NCI-H510A (cell line): ENCODE results near the gene MUC22.
"Not testable (repeated sequence)": the region's sequence is repeated elsewhere in the genome, so short reads cannot be mapped to it uniquely, and the experiment has no call there.

Experiments used
- DNase-seq: peaks from one replicate; lab custom pipeline; 2025; lab: John Stamatoyannopoulos, UW

MUC22 gene

GRCh38 chr6:31010393-31011060, at the start of gene MUC22:
TSS of gene MUC22 (plus strand) at chr6:31010474. CDS start at chr6:31010707, 233 bp downstream.
- DNase-seq: no peak

GRCh38 chr6:30960907-30961673, 49.2 kb upstream of the MUC22 start:
- DNase-seq: no peak

- DNase-seq: no peak
Measured at GRCh38 chr6:30962716-30963115, 47.6 kb upstream of the MUC22 start.

- no peak for DNase-seq
Measured at GRCh38 chr6:30963641-30964040, 46.6 kb upstream of the MUC22 start.

GRCh38 chr6:30964075-30964474, 46.2 kb upstream of the MUC22 start:
- no peak for DNase-seq

GRCh38 chr6:30965140-30965601, 45.1 kb upstream of the MUC22 start:
- no peak for DNase-seq

GRCh38 chr6:30966154-30966553, 44.1 kb upstream of the MUC22 start:
- DNase-seq: no peak

- not testable (repeated sequence) for DNase-seq
Measured at GRCh38 chr6:30969171-30969570, 41.1 kb upstream of the MUC22 start.

- DNase-seq: no peak
Measured at GRCh38 chr6:30970946-30971345, 39.3 kb upstream of the MUC22 start.

GRCh38 chr6:30972816-30973215, 37.5 kb upstream of the MUC22 start:
- DNase-seq: no peak

GRCh38 chr6:30974490-30975252, 35.6 kb upstream of the MUC22 start:
- DNase-seq: no peak

- no peak for DNase-seq
Measured at GRCh38 chr6:30979141-30979540, 31.1 kb upstream of the MUC22 start.

GRCh38 chr6:30979690-30980089, 30.6 kb upstream of the MUC22 start:
- DNase-seq: no peak

- DNase-seq: no peak
Measured at GRCh38 chr6:30981942-30982772, 28.1 kb upstream of the MUC22 start.

- DNase-seq: no peak
Measured at GRCh38 chr6:30983439-30983838, 26.8 kb upstream of the MUC22 start, which contains the start of gene MUC21. TSS of gene MUC21 (plus strand) at chr6:30983718. CDS start at chr6:30983959, 241 bp downstream.

- DNase-seq: no peak
Measured at GRCh38 chr6:30985490-30985889, 24.8 kb upstream of the MUC22 start.

- DNase-seq: no peak
Measured at GRCh38 chr6:30987304-30987703, 23.0 kb upstream of the MUC22 start.

- no peak for DNase-seq
Measured at GRCh38 chr6:30988209-30988825, 22.0 kb upstream of the MUC22 start.

GRCh38 chr6:30990422-30991086, 19.7 kb upstream of the MUC22 start:
- no peak for DNase-seq

GRCh38 chr6:30991891-30992290, 18.4 kb upstream of the MUC22 start:
- DNase-seq: no peak

- no peak for DNase-seq
Measured at GRCh38 chr6:30997301-30997700, 13.0 kb upstream of the MUC22 start.
